ENCODE results near the gene ADAMTS10. TPM values are rescaled to one million over a fixed set of nuclear protein-coding genes. Genes with fewer than 3 reads are reported as not detected.
"Not testable (repeated sequence)": the region's sequence is repeated elsewhere in the genome, so short reads cannot be mapped to it uniquely, and the experiment has no call there.

Gene ADAMTS10
- polyA plus RNA-seq, 1 donor: 25.0 TPM

DNA sequence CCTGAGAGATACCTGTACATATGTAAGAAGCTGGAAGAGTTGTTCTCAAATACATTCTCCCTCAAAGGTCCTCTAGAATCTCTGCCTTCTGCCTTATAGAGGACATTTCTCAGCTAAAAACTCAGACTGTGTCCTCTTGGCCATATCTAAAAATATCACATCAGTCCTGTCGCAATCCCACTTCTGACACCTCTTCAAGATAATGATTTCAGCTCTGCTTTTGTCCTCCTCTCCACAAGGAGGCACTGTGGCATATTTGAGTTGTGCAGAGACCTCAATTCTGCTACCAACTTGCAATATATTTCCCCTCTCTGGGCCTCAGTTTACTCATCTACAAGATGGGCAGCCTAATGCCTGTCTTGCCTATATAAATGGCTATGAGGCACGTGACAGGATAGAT lies 16.6 kb downstream of the ADAMTS10 start:
- no peak for DNase-seq (ENCODE audit: low read depth)

DNA sequence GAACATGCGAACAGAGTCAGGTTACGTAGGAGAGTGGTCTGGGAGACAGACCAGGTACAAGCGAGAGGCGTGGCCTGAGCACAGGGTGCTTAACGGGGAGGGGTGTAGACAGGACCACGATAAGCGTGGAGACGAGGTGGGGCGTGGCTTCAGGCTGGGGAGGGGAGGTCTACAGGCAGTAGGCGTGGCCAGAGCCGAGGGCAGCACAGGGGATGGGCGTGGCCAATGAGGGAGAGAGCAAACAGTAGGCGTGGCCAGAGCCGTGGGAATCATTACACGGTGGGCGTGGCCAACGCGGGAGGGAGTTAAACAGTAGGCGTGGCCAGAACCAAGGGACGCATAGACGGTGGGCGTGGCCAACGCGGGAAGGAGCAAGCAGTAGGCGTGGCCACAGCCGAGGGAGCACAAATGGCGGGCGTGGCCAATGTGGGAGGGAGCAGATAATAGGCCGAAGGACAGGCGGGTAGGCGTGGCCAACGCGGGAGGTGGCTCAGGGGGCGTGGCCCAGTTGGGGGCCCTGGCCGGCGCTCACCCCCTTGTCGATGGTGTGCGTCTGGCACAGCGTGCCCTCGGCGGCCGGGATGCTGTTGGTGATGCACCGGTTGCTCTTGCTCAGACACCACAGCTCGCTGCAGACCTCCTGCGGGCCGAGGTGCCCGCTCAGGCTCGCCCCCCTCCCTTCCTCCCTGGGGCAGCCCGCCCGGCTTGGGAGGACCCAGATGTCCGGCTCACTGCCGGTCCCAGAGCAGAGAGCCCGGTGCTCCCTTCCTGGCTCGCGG lies 18.1 kb downstream of the ADAMTS10 start:
- DNase-seq (ENCODE audit: low read depth): peak; percentile 57

DNA sequence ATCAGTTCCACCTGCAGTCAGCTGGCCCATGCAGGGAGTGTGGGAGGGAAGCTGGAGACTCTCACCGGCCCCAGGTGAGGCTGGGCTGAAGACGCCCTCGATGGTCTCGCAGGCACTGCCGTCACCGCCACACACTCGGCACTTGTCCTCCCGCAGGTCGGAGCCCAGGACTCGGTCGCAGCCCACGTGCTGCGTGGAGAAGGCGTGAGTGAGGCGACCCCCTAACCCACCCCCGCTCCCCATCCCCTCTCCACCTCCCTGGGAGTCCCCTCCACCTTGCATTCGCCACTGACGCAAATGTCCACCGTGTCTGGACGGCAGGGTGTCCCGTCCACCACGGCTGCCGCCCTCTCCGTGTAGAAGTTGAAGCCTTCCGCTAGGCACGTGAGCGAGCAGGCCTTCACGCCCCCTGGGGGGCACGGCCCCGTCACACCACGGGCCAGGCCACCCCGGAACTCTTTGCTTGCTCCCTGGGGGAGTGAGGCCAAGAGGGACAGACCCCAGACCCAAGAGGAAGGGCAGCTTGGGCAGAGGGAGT lies 21.3 kb downstream of the ADAMTS10 start:
- DNase-seq (ENCODE audit: low read depth): no peak

DNA sequence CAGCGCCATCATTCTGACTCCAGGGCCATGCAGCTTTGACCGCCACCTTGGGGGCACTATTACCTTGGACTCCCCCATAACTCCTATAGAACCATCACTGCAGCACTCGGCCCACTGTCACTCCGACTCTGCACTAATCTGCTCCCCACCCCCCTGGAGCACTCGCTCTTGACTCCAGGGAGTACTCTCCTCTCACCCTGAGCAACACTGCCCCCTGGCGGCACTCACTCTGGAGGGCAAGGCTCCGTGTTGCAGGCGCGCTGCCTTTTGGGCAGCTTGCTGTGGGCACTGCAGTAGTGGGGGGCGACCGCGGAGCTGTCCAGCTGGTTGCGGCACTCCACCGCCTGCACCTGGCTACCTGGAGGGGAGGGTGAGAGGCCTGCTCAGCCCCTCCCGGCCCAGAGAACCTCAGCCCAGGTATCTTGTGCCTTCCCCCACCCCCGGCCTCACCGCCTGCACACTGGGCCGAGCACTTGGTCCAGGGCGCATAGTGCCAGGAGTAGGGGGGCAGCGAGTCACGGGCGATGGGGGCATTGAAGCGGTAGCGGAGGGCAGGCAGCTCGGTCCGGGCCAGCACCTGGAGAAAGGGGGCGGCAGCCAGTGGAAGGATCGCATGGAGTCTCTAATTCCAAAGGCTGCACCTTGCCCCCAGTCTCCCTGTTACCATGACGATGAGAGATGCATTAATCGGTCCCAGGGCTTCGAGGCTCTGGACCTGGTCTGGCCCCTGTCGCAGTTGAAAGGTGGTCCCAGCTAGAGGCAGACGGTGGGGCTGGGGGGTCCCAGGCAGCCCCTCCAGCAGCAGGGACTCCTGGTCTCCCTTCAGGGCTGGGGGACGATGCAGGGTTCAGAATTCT lies 24.4 kb downstream of the ADAMTS10 start:
- DNase-seq (ENCODE audit: low read depth): no peak

DNA sequence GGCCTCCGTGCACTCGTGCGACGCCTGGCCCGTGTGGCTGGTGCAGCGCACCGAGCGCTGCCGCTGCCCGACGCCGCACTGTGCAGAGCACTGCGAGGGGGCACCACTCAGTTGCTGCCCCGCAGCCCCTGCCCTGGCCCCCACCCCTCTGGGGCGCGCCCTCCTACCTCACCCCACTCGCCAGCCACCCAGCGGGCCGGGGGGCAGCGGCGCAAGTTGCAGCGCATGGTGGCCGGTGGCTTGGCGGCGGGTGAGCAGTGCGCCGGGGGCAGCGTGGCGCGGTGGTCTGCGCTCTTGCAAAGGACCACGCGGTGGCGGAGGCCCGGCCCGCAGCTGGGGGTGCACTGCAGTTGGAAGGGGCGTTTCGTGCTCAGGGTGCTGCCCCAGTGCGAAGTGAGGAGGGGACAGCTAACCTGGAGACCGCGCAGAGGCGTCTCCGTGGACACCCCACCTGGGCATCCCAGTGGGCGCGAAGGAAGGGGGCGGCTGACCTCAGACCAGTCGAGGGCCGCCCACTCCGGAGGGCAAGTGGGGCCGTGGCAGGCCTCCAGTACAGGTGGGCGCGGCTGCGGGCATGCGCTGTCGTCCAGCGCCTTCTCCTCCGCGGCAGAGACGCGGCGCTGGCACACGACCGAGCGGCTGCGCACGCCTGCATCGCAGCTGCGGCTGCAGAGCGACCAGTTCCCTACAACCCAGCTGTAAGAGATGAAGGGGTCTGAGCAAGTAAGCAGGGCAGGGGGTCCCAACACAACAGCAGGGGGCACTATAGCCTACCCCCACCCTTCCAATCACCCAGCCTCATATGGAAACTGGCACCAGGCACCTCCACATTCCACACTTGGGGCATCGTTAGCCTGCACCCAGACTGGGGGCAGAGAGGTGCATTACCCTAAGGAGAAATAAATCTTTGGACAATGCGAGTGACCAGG lies 25.3 kb downstream of the ADAMTS10 start:
- DNase-seq (ENCODE audit: low read depth): no peak

DNA sequence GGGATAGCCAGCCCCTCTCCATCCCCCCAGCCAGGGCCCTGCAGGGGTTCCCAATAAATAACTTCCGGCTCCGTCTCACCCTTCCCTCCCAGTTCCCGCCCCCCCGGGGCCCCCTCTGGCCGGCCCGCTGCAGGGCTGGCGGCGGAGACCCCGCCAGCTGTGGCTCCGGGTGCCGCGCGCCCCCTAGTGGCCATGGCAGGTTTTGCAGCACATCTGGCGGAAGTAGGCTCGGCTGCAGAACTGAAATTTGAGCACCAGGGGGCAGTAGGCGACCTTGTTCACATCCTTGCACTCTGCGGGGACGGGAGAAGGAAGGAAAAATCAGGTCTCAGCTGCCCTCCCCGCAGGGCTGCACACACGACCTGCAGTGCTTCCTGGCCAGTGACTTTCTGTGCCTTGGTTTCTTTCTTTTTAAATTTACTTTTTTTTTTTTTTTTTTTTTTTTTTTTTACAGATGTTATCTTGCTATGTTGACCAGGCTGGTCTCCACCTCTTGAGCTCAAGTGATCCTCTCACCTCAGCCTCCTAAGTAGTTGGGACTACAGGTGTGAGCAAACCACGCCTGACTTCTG lies 29.7 kb downstream of the ADAMTS10 start:
- DNase-seq (ENCODE audit: low read depth): peak; percentile 65

DNA sequence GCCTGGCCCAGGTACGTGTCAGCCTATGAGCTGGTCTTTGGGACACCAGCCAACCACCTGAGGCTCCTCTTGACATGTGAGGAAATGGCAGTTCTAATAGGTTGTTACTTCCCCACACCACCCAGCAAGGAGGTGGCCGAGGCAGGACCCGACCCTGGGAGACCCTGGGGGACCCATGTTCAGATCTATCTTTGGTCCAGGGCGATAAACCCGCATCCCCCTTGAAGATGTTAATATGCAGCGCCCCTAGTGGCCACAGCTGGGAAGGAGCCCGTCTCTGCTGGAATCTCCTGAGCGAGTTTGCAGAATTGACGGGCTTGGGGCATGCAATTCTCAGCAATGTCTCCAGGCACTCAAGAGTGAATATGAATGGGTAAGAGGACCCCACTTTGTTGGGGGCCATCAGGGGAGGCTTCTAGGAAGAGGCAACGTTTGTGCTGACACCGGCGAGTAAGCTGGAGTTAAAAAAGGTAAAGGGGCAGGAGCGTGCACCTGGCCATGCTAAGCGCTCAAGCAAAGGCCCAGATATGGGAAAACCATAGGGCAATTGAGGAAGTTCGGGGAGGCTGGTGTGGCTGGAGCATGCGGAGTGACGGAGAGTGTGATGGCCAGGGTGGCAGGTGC lies 31.8 kb downstream of the ADAMTS10 start:
- DNase-seq (ENCODE audit: low read depth): no peak

DNA sequence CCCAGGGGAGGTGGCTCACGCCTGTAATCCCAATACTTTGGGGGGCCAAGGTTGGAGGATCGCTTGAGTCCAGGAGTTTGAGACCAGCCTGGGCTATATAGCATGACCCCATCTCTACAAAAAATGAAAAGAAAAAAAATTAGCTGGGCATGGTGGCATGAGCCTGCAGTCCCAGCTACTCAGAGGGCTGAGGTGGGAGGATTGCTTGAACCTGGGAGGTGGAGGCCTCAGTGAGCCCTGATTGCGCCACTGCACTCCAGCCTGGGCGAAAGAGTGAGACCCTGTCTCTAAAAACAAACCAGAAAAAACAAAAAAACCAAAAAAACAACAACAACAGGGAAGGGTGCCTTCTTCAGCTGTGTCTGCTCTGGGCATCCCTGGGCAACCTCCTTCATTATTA lies 32.8 kb downstream of the ADAMTS10 start:
- DNase-seq (ENCODE audit: low read depth): no peak

DNA sequence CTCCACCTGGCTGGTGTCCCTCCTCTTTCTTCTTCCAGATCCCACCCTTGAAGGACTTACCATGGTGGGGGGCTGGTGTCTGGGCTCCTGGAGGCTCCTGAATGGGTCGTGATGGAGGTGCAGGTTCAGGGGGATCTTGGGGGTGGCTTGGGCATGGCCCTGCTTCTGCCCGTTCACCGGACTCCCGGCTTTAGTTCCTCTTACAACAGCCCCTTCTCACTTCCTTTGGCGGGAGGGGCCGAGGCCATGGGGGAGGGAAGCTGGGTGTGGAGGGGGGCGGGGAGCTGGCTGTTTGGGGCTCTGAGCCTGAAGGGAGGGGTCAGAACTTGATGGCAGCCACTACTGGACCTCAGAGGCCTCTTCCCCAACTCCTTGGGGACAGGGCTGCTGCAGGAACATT lies 33.3 kb downstream of the ADAMTS10 start, which contains the start of gene MYO1F:
Gene MYO1F (minus strand): TSS at position 196 of the 400 bp plus-strand sequence. CDS start 133 bp downstream, at position 63.
- no peak for DNase-seq (ENCODE audit: low read depth)

DNA sequence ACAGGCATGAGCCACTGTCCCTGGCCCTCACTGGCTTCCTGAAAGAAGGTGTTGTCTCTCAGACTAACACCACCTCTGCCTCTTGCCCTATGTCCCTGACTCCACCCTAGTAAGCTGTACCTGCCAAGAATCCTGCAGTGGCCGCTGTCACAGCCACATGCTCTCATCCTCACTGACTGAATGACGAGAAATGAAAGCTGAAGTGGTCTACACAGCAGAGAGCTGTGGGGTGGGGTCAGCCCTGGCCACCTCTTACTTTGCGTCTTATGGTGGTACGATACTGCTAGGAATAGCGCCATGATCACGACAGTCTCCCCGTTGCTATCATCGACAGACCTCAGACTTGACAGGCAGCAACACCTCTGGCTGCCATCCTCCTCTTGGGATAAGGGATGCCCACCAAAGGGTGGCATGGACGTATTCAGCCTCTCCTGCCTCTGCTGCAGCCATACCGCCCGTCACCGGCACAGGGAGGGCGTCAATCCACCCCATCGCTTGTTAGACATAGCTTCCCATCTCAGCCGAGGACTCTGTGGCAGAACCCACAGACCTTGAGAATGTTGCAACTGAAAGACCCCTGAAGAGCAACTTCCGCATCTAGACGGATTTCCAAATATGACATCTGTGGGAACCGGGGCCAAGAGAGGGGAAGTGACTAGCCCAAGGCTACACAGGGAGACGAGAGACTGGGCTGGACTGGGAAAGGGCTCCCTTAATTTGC lies 34.1 kb downstream of the ADAMTS10 start:
- DNase-seq (ENCODE audit: low read depth): no peak

DNA sequence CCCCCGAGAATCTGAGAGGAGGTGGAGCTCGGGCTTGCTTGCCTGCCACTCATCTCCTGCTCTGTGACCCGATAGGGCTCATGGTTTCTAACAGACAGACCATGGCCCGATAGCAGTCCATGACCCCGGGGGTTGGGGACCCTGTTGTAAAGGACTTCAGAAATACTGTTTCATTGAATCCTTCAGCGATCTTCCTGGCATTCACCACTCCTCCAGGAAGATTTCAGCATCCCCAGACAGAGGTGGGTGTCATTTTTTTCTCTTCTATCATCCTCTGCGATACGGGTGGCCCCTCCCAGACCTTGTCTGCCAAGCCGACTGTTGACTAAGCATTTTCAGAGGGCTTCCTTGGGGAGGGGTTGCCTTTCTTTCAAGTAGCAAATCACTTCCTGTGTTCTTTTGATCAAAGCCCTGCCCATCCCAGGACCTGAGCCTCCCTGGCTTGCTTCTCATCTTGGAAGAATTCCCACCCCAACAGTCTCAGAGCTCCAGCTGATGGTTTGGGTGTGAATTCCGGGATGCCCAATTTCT lies 35.0 kb downstream of the ADAMTS10 start:
- no peak for DNase-seq (ENCODE audit: low read depth)

DNA sequence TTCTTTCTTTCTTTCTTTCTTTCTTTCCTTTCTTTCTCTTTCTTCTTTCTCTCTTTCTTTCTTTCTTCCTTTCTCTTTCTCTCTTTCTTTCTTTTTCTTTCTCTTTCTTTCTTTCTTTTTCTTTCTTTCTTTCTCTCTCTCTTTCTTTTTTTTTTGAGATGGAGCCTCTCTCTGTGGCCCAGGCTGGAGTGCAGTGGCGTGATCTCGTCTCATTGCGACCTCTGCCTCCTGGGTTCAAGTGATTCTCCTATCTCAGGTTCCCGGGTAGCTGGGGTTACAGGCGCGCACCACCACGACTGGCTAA lies 35.9 kb downstream of the ADAMTS10 start:
- not testable (repeated sequence) for DNase-seq (ENCODE audit: low read depth)

DNA sequence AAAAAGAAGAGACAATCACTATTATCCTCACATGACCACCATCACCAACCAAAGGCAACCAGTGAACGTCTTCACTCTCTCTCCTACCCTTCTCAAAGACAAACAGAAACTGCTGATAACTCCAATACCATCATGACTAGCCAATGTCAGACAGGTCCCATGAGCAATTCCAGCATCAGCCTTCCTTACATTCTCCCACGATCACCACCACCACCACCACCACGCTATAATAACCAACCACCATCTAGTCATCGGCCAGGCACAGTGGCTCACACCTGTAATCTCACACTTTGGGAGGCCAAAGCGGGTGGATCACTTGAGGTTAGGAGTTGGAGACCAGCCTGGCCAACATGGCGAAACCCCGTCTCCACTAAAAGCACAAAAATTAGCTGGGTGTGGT lies 37.2 kb downstream of the ADAMTS10 start:
- no peak for DNase-seq (ENCODE audit: low read depth)

DNA sequence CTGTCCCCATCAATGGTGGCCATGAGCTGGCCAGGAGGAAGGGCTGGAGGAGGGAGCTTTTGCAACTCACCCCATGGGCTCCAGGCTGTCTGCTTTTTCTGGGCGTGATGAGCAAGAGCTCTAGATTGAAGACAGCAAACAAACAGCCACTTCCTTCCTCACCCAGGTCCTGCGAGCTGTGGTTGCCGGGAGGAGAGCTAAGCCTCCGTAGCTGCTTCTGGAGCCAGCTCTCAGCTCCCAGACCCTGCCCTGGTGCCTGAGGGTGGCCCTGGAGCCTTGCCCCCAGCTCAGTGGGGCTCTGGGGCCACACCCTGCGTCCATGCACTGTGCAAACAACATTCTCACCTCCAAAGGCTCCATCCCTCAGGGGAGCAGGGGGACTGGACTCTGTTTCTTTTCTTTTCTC lies 39.5 kb downstream of the ADAMTS10 start:
- DNase-seq (ENCODE audit: low read depth): no peak

DNA sequence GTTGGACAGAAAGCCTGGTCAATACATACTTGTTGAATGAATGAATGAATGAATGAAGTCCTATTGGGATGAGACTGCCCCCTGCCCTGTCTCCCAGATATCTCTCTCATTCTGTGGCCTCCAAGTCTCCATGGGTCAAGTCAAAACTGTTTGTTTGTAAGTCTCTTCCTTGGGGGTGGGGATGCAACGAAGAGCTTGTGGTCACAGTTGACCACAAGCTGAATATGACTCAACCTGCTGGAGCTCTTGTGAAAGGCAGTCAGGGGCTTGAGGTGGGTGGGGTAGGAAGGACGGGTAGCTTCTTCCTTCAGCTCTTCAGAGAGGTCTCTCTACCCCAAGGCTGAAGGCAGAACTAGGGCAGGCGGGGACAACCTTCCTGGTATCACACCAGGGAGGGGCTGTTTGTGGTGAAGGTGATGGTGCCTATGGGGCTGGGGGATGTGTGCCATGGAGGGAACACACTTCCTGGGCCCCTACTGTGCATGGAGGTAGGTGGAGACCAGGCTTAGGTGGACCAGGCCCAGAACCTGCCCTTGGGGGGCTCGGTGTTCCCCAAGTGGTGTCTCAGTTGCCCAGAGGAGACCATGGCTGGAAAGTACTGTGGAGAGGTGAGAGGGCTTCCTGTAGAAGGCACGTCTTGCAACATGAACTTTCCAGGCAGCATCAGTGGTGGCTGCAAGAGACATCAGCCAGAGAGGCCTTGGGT lies 41.3 kb downstream of the ADAMTS10 start:
- no peak for DNase-seq (ENCODE audit: low read depth)

DNA sequence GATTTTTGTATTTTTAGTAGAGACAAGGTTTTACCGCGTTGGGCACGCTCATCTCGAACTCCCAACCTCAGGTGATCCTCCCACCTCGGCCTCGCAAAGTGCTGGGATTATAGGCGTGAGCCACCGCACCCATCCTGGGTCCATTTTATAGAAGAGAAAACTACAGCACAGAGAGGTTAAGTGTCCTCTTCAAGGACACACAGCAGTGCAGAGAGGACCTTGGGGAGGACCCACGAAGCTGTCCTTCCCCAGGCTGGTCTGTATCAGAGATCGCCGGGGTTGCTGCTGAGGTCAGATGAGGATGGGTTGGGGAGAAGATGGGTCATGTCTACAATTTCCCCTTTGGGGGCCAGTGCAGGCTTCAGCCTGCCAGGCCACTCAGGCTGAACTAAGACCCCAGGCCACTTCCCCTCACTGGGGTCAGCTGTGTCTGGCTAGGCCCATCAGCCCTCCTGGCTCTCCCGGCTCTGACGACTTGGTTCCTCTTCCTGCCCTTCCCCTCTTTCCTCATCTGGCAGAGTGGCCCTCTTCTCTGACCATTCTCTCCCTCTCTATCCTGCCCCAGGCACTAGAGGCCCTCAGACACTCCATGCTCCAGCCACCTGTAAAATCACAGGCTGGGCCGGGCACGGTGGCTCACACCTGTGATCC lies 42.9 kb downstream of the ADAMTS10 start:
- no peak for DNase-seq (ENCODE audit: low read depth)

DNA sequence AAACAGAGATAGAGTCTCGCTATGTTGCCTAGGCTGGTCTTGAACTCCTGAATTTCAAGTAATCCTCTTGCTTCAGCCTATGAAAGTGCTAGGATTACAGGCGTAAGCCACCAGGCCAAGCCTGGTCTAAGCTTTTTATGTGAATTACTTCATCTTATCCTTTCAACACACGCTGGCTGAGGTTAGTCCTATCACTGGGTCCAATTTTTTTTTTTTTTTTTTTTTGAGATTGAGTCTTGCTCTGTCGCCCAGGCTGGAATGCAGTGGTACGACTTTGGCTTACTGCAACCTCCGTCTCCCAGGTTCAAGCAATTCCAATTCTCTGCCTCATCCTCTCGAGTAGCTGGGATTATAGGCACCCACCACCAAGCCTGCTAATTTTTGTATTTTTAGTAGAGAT lies 43.7 kb downstream of the ADAMTS10 start:
- DNase-seq (ENCODE audit: low read depth): no peak

DNA sequence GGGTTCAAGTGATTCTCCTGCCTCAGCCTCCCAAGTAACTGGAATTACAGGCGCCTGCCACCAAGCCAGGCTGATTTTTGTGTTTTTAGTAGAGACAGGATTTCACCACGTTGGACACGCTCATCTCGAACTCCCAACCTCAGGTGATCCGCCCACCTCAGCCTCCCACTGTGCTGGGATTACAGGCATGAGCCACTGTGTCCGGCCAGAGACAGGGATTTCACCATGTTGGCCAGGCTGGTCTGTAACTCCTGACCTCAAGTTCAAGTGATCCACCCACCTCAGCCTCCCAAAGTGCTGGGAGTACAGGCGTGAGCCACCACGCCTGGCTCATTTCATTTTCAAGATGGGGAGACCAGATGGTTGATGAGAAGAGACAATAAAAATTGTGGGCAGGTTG lies 45.6 kb downstream of the ADAMTS10 start:
- DNase-seq (ENCODE audit: low read depth): not testable (repeated sequence)

Data from forelimb muscle (tissue), 1 donor.